HG03521 (cell line): Measurements from ENCODE around the gene G3BP2.
"Not testable (repeated sequence)": the region's sequence is repeated elsewhere in the genome, so short reads cannot be mapped to it uniquely, and the experiment has no call there.

Experiments
- ATAC-seq: cut with Tn5 transposase; IDR thresholded peaks from one replicate; pipeline ENCODE4 v1.9.1; 2021; ENCODE audit warnings: mild to moderate bottlenecking, moderate library complexity; ENCODE audit not compliant: unreplicated experiment

The G3BP2 gene

GRCh38 chr4:75685546-75686189, 12.5 kb upstream of the G3BP2 start:
- no peak for ATAC-seq

- no peak for ATAC-seq
Observed at GRCh38 chr4:75683482-75684155, 10.4 kb upstream of the G3BP2 start.

GRCh38 chr4:75679876-75680575, 6.8 kb upstream of the G3BP2 start:
- no peak for ATAC-seq

- no peak for ATAC-seq
Observed at GRCh38 chr4:75678965-75679364, 5.8 kb upstream of the G3BP2 start.

GRCh38 chr4:75678473-75678872, 5.3 kb upstream of the G3BP2 start:
- no peak for ATAC-seq

GRCh38 chr4:75675004-75675531, 1.9 kb upstream of the G3BP2 start:
- ATAC-seq: no peak

- no peak for ATAC-seq
Observed at GRCh38 chr4:75673959-75674328, 733 bp upstream of the G3BP2 start.

- peak; percentile 26 for ATAC-seq
Observed at GRCh38 chr4:75672461-75673026, 667 bp downstream of the G3BP2 start.

- no peak for ATAC-seq
Observed at GRCh38 chr4:75671802-75672421, 1.3 kb downstream of the G3BP2 start.

GRCh38 chr4:75668596-75668995, 4.6 kb downstream of the G3BP2 start:
- no peak for ATAC-seq

GRCh38 chr4:75667636-75668035, 5.6 kb downstream of the G3BP2 start:
- ATAC-seq: not testable (repeated sequence)

GRCh38 chr4:75666299-75666698, 6.9 kb downstream of the G3BP2 start:
- ATAC-seq: no peak

GRCh38 chr4:75664604-75665003, 8.6 kb downstream of the G3BP2 start:
- ATAC-seq: not testable (repeated sequence)

GRCh38 chr4:75662626-75663025, 10.6 kb downstream of the G3BP2 start:
- no peak for ATAC-seq

- ATAC-seq: no peak
Observed at GRCh38 chr4:75660491-75660890, 12.7 kb downstream of the G3BP2 start.

GRCh38 chr4:75659512-75660031, 13.6 kb downstream of the G3BP2 start:
- no peak for ATAC-seq

- ATAC-seq: no peak
Observed at GRCh38 chr4:75658876-75659275, 14.3 kb downstream of the G3BP2 start.

GRCh38 chr4:75655562-75655961, 17.6 kb downstream of the G3BP2 start:
- ATAC-seq: no peak

GRCh38 chr4:75654905-75655304, 18.3 kb downstream of the G3BP2 start:
- no peak for ATAC-seq

- no peak for ATAC-seq
Observed at GRCh38 chr4:75653845-75654503, 19.2 kb downstream of the G3BP2 start.
